HepG2 (cell line): ENCODE data around the gene ZPR1. TPM values are rescaled to one million over a fixed set of nuclear protein-coding genes. Genes with fewer than 3 reads are reported as not detected.

ENCODE experiments used
- ARID2 ChIP-seq: sonication (generic); formaldehyde crosslinking; IDR thresholded peaks from 2 replicates; pipeline ENCODE4 v1.8.1; 2022; ENCODE audit warnings: mild to moderate bottlenecking, missing genetic modification reagents, borderline replicate concordance
- ATF1 ChIP-seq: IDR thresholded peaks from 2 replicates; pipeline ENCODE4 v1.6.1; 2016; ENCODE audit warnings: mild to moderate bottlenecking, control low read depth
- CCDC6 ChIP-seq: sonication (generic); formaldehyde crosslinking; IDR thresholded peaks from 2 replicates; pipeline ENCODE4 v1.8.1; 2022; ENCODE audit warnings: mild to moderate bottlenecking, missing genetic modification reagents, moderate library complexity
- CEBPG ChIP-seq: IDR thresholded peaks from 2 replicates; pipeline ENCODE4 v1.6.1; 2016
- CREB1 ChIP-seq, 2 experiments: fragments of 450-650 bp in 1 of 2; IDR thresholded peaks; 2 replicates each; pipeline ENCODE4 v1.6.1; 2016 to 2017; ENCODE audit warnings: control low read depth in 1 of 2, mild to moderate bottlenecking in 1 of 2, missing compliant biosample characterization in 1 of 2, missing genetic modification characterization in 1 of 2
- DMAP1 ChIP-seq: IDR thresholded peaks from 2 replicates; pipeline ENCODE4 v1.6.1; 2016
- EP300 ChIP-seq, 3 experiments: sonication (generic) in 1 of 3; formaldehyde crosslinking in 1 of 3; IDR thresholded peaks; 2 replicates each; pipeline versions ENCODE4 v1.5.1 to v1.6.1; 2011 to 2020; ENCODE audit warnings: low read depth in 2 of 3, low read length in 2 of 3, borderline replicate concordance in 1 of 3, improper control_type of control experiment in 1 of 3, mild to moderate bottlenecking in 1 of 3, missing genetic modification reagents in 1 of 3, moderate library complexity in 1 of 3
- GATAD1 ChIP-seq: IDR thresholded peaks from 2 replicates; pipeline ENCODE4 v1.6.1; 2016; ENCODE audit warnings: missing genetic modification reagents, missing compliant biosample characterization
- HOXA3 ChIP-seq: sonication (generic); formaldehyde crosslinking; IDR thresholded peaks from 2 replicates; pipeline ENCODE4 v1.5.0; 2020; ENCODE audit warnings: missing genetic modification reagents
- IKZF1 ChIP-seq: fragments of 450-650 bp; IDR thresholded peaks from 2 replicates; pipeline ENCODE4 v1.7.1; 2016
- KDM2A ChIP-seq: sonication (generic); formaldehyde crosslinking; IDR thresholded peaks from 2 replicates; pipeline ENCODE4 v1.4.0; 2020; ENCODE audit warnings: low read depth, missing genetic modification reagents, borderline replicate concordance
- PHF20 ChIP-seq: sonication (generic); formaldehyde crosslinking; IDR thresholded peaks from 2 replicates; pipeline ENCODE4 v1.5.0; 2020; ENCODE audit warnings: mild to moderate bottlenecking, missing genetic modification reagents
- PPARG ChIP-seq: conservative IDR thresholded peaks from 2 replicates; pipeline ENCODE4 v1.6.1; 2016; ENCODE audit warnings: missing biosample characterization, missing genetic modification reagents
- RFX5 ChIP-seq: IDR thresholded peaks from 2 replicates; pipeline ENCODE4 v1.6.1; 2011; ENCODE audit warnings: low read depth, low read length, improper control_type of control experiment
- RFXAP ChIP-seq: sonication (generic); formaldehyde crosslinking; IDR thresholded peaks from 2 replicates; pipeline ENCODE4 v1.4.0; 2020; ENCODE audit warnings: missing genetic modification reagents, borderline replicate concordance
- ZFY ChIP-seq: sonication (generic); formaldehyde crosslinking; IDR thresholded peaks from 2 replicates; pipeline ENCODE4 v1.4.0; 2020; ENCODE audit warnings: missing genetic modification reagents
- ZNF292 ChIP-seq: sonication (generic); formaldehyde crosslinking; IDR thresholded peaks from 2 replicates; pipeline ENCODE4 v1.8.1; 2022; ENCODE audit warnings: mild to moderate bottlenecking, low read depth, missing genetic modification reagents, borderline replicate concordance
- ZNF614 ChIP-seq: IDR thresholded peaks from 2 replicates; pipeline ENCODE4 v1.6.1; 2018; ENCODE audit warnings: missing biosample characterization, missing genetic modification reagents, inconsistent platforms, borderline replicate concordance
- ZNF616 ChIP-seq: sonication (generic); formaldehyde crosslinking; IDR thresholded peaks from 2 replicates; pipeline ENCODE4 v1.5.0; 2020; ENCODE audit warnings: low read depth, mild to moderate bottlenecking, missing genetic modification reagents
- ZNF652 ChIP-seq: IDR thresholded peaks from 2 replicates; pipeline ENCODE4 v1.6.1; 2016; ENCODE audit warnings: low read depth, borderline replicate concordance
- ZNF660 ChIP-seq: sonication (generic); formaldehyde crosslinking; IDR thresholded peaks from 2 replicates; pipeline ENCODE4 v1.5.1; 2020; ENCODE audit warnings: mild to moderate bottlenecking, low read depth, missing genetic modification reagents, borderline replicate concordance
- ZNF737 ChIP-seq: sonication (generic); formaldehyde crosslinking; IDR thresholded peaks from 2 replicates; pipeline ENCODE4 v1.5.0; 2020; ENCODE audit warnings: missing genetic modification reagents, mild to moderate bottlenecking, borderline replicate concordance
- polyA plus RNA-seq, 8 experiments: library from polyadenylated mRNA; depleted of rRNA in 3 of 8; stranded (reverse) in 7 of 8; unstranded in 1 of 8; fragments of >200 nt; fragmentation: Illumina TruSeq in 4 of 8; extraction: Trizol in 4 of 8; gene quantifications; 2 replicates each; pipeline versions ENCODE4 v1.2.1 to v1.2.3, GENCODE V29; 2011 to 2016; ENCODE audit warnings: low read depth in 4 of 8, missing spikeins in 1 of 8, mixed read lengths in 1 of 8; ENCODE audit not compliant: insufficient read depth in 1 of 8
- total RNA-seq, 5 experiments: library from RNA; depleted of rRNA; stranded (reverse); fragments of >200 nt; fragmentation: Illumina TruSeq; extraction: Trizol; gene quantifications; 2 replicates each; pipeline ENCODE4 v1.2.3, GENCODE V29; 2016; ENCODE audit warnings: low read depth in 1 of 5
- TF ChIP-seq, protein P1 (sequence below): sonication (generic); formaldehyde crosslinking; IDR thresholded peaks from 2 replicates; pipeline ENCODE4 v1.8.1; 2023; ENCODE audit warnings: mild to moderate bottlenecking, missing genetic modification reagents
- TF ChIP-seq, protein P2 (sequence below): sonication (generic); formaldehyde crosslinking; IDR thresholded peaks from 2 replicates; pipeline ENCODE4 v1.8.1; 2023; ENCODE audit warnings: mild to moderate bottlenecking, moderate library complexity, missing genetic modification reagents
- TF ChIP-seq, protein P3 (sequence below): sonication (generic); formaldehyde crosslinking; IDR thresholded peaks from 2 replicates; pipeline ENCODE4 v1.5.1; 2020; ENCODE audit warnings: missing genetic modification reagents, mild to moderate bottlenecking, borderline replicate concordance
- TF ChIP-seq, protein P4 (sequence below): sonication (generic); formaldehyde crosslinking; conservative IDR thresholded peaks from 2 replicates; pipeline ENCODE4 v1.8.0; 2022; ENCODE audit warnings: low read depth, missing genetic modification reagents

ZPR1 gene
- total and polyA plus RNA-seq, 2 of the 13 experiments (the other 11 are each of a cell fraction or from before 2014, with no cell fraction given) = 40.0 to 79.3 TPM

DNA sequence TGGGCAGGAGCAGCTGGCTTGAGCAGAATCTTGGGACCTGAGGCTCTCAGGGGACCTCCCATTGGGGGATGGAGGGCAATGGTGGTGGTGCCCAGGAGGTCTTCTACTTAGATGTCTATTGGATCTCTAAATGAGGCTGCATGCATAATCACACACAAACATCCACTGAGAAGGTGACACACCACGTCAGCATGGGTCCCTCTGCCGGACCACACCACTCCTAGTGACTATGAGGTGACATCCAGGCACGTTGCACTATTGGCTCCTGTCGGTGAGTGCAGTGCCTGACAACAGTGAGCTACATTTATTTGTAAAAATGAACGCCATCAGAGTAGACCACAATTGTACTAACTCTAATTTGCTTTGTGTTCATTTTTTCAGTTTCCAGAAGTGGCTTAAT lies 37.6 kb upstream of the ZPR1 start (continued):
- peak; percentile 63 for TF ChIP-seq CREB1 (IDR thresholded peaks at IDR 0.05)
- TF ChIP-seq CREB1 (CRISPR knock-in tag; IDR thresholded peaks at IDR 0.05) = no peak
- no peak for TF ChIP-seq CCDC6 (CRISPR knock-in tag)
- TF ChIP-seq PHF20 (CRISPR knock-in tag) = no peak
- peak; percentile 92 for TF ChIP-seq RFXAP (CRISPR knock-in tag)
- 0 out of 2 replicates have a peak, but pooled peaks have one; percentile 8 for TF ChIP-seq ZNF292 (CRISPR knock-in tag)
- TF ChIP-seq, protein P1, sequence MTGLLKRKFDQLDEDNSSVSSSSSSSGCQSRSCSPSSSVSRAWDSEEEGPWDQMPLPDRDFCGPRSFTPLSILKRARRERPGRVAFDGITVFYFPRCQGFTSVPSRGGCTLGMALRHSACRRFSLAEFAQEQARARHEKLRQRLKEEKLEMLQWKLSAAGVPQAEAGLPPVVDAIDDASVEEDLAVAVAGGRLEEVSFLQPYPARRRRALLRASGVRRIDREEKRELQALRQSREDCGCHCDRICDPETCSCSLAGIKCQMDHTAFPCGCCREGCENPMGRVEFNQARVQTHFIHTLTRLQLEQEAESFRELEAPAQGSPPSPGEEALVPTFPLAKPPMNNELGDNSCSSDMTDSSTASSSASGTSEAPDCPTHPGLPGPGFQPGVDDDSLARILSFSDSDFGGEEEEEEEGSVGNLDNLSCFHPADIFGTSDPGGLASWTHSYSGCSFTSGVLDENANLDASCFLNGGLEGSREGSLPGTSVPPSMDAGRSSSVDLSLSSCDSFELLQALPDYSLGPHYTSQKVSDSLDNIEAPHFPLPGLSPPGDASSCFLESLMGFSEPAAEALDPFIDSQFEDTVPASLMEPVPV (CRISPR knock-in tag) = no peak
- no peak for TF ChIP-seq GATAD1 (CRISPR knock-in tag)
- TF ChIP-seq ZNF616 (CRISPR knock-in tag) = no peak
- no peak for TF ChIP-seq ZFY
- peak in 1 of 2 experiments; percentile 25; a peak in 1 of 4 replicates for TF ChIP-seq EP300 (IDR thresholded peaks at IDR 0.05; ENCODE audit: low read depth in 2 of 2, low read length in 2 of 2)
- TF ChIP-seq EP300 (CRISPR knock-in tag; IDR thresholded peaks at IDR 0.05; ENCODE audit: borderline replicate concordance) = no peak
- 0 out of 2 replicates have a peak, but pooled peaks have one; percentile 3 for TF ChIP-seq DMAP1
- TF ChIP-seq, protein P2, sequence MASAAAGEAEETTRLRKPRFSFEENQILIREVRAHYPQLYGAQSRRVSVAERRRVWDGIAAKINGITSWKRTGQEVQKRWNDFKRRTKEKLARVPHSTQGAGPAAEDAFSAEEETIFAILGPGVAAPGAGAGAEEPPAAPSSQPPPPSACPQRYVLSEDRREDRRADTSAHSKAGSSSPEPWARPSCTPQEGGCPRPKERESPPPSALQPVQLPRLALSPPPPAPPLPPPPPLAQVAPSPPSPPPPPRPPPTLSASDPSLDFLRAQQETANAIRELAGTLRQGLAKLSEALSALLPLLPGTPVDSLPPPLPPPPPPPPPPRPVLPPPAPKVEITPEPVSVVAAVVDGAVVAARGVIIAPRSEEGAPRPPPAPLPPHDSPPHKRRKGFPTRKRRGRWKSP (CRISPR knock-in tag) = no peak
- no peak for TF ChIP-seq ZNF737 (CRISPR knock-in tag)
- peak; percentile 67; the same call in 1 of the 2 replicates for TF ChIP-seq HOXA3 (CRISPR knock-in tag)
- no peak for TF ChIP-seq ZNF614 (CRISPR knock-in tag)
- peak; percentile 32; the same call in 1 of the 2 replicates for TF ChIP-seq ZNF652 (CRISPR knock-in tag)
- 0 out of 2 replicates have a peak, but pooled peaks have one; percentile 45 for TF ChIP-seq ZNF660 (CRISPR knock-in tag)
- TF ChIP-seq IKZF1 = no peak
- no peak for TF ChIP-seq CEBPG (CRISPR knock-in tag)
- TF ChIP-seq ARID2 = no peak
- 0 out of 2 replicates have a peak, but pooled peaks have one; percentile 7 for TF ChIP-seq KDM2A (CRISPR knock-in tag)
- TF ChIP-seq, protein P3, sequence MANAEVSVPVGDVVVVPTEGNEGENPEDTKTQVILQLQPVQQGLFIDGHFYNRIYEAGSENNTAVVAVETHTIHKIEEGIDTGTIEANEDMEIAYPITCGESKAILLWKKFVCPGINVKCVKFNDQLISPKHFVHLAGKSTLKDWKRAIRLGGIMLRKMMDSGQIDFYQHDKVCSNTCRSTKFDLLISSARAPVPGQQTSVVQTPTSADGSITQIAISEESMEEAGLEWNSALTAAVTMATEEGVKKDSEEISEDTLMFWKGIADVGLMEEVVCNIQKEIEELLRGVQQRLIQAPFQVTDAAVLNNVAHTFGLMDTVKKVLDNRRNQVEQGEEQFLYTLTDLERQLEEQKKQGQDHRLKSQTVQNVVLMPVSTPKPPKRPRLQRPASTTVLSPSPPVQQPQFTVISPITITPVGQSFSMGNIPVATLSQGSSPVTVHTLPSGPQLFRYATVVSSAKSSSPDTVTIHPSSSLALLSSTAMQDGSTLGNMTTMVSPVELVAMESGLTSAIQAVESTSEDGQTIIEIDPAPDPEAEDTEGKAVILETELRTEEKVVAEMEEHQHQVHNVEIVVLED (CRISPR knock-in tag) = no peak
- TF ChIP-seq PPARG = no peak
- no peak for TF ChIP-seq ATF1 (CRISPR knock-in tag)
- peak; percentile 93 for TF ChIP-seq RFX5
- TF ChIP-seq, protein P4, sequence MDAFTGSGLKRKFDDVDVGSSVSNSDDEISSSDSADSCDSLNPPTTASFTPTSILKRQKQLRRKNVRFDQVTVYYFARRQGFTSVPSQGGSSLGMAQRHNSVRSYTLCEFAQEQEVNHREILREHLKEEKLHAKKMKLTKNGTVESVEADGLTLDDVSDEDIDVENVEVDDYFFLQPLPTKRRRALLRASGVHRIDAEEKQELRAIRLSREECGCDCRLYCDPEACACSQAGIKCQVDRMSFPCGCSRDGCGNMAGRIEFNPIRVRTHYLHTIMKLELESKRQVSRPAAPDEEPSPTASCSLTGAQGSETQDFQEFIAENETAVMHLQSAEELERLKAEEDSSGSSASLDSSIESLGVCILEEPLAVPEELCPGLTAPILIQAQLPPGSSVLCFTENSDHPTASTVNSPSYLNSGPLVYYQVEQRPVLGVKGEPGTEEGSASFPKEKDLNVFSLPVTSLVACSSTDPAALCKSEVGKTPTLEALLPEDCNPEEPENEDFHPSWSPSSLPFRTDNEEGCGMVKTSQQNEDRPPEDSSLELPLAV = no peak
